Psoas muscle (tissue), 8 donors: Measurements from ENCODE around the gene SETD6. TPM values are rescaled to one million over a fixed set of nuclear protein-coding genes. Genes with fewer than 3 reads are reported as not detected.

Experiments used
- ATAC-seq, 4 donors: fragments of 200-7000 bp; cut with Tn5 transposase; one replicate each; pipeline ENCODE4 v1.9.1; 2020; ENCODE audit warnings: moderate library complexity in 3 of 4, mild to moderate bottlenecking in 2 of 4
- DNase-seq, 2 donors: peaks; one replicate each; pipeline ENCODE4 v3.0.0-alpha.2; 2020
- H3K27ac ChIP-seq: fragments of 200-600 bp; one replicate; pipeline ENCODE4 v1.8.0; 2022
- H3K27me3 ChIP-seq, 3 donors: fragments of 200-600 bp in 1 of 3; one replicate each; pipeline versions ENCODE4 v1.6.1 to v1.8.0; 2013 to 2022; ENCODE audit warnings: low read length in 2 of 3, mild to moderate bottlenecking in 2 of 3, moderate library complexity in 1 of 3; ENCODE audit not compliant: insufficient read depth in 3 of 3
- H3K36me3 ChIP-seq, 2 donors: fragments of 200-600 bp in 1 of 2; one replicate each; pipeline versions ENCODE4 v1.6.1 to v1.8.0; 2013 to 2022; ENCODE audit warnings: low read depth in 1 of 2, mild to moderate bottlenecking in 1 of 2, moderate library complexity in 1 of 2; ENCODE audit not compliant: insufficient read depth in 1 of 2
- H3K4me1 ChIP-seq: fragments of 200-600 bp; one replicate; pipeline ENCODE4 v1.8.0; 2022
- H3K4me3 ChIP-seq: fragments of 200-600 bp; one replicate; pipeline ENCODE4 v1.8.0; 2022; ENCODE audit warnings: mild to moderate bottlenecking
- H3K9me3 ChIP-seq: fragments of 200-600 bp; one replicate; pipeline ENCODE4 v1.8.0; 2022
- WGBS, 3 donors: extraction: QIAGEN DNeasy Blood & Tissue Kit; methylation state at CpG; one replicate each; pipeline versions ENCODE4 v1.1.6 to v1.1.7; 2013; 5-methylcytosine and 5-hydroxymethylcytosine counted together
- intact Hi-C, 2 donors: fragments of 100-400 bp; cut with DNase I; formaldehyde crosslinking; loops; one replicate each; pipeline versions ENCODE4 v1.11.0 to v1.14.2; 2022
- polyA plus RNA-seq, 3 donors: library from polyadenylated mRNA; stranded (reverse); fragments of 200-250 nt; gene quantifications; one replicate each; pipeline ENCODE4 v1.2.3, GENCODE V29; 2013
- total RNA-seq, 4 donors: library from RNA; stranded (reverse); fragmentation: NEBNext Ultra II Directional in 2 of 4; extraction: Animal tissue kit (Norgen Biotek cat#: 25700) in 2 of 4; gene quantifications; one replicate each; pipeline versions ENCODE4 v1.2.1 to v1.2.4, GENCODE V29; 2021 to 2023
- TF ChIP-seq, protein P1 (sequence below): fragments of 200-600 bp; IDR thresholded peaks from one replicate; pipeline ENCODE4 v1.8.0; 2022; ENCODE audit warnings: antibody characterized with exemption
- donor health status: healthy with polysubstance abuse.
- donor health status: DM: no; HTN: no; CAD: no; lungs with moderate emphysema.
- donor health status: Bipolar disorder and iron deficiency.
- donor health status: healthy.
- donor health status: DM: yes; HTN: yes; CAD: no.
- donor health status: DM: no; HTN: no; CAD: no.
- donor health status: DM: no; HTN: no; CAD: no.
- donor health status: DM: yes; HTN: yes; CAD: no.

The SETD6 gene
- total and polyA plus RNA-seq, 7 donors = 11.1 to 35.5 (median 21.0) TPM

DNA sequence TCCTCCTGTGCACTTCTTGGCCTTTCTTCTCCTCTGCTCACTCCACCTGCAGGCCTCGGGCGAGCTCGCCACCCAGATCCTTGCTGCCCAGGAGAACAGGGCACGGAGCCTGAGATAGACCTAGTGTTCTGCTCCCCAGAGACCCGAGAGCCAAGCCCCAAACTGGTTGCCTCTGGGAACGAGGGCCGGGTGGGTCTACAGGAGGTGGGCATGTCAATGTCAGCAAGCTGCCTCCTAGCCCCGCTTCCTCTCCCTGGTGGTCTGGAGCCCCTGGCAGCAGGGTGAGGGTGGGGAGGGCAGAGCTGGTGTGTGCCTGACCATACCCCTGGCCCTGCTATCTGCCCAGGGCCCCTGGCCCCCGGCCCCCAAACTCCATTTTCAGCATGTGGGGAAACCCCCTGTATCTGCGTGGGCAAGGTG lies 16.2 kb upstream of the SETD6 start:
- Histone ChIP-seq H3K9me3 (no peaks in the 10 kb centered on the region), H3K27me3 (peaks cover 0 to 20% (median 14%) of the 10 kb centered on the region in 3 donors), H3K27ac (no peak overlapping the region), H3K4me1 (no peaks in the 10 kb centered on the region), H3K36me3 (no peaks in the 10 kb centered on the region), H3K4me3 (no peak overlapping the region)
- no peak for DNase-seq
- TF ChIP-seq, protein P1, sequence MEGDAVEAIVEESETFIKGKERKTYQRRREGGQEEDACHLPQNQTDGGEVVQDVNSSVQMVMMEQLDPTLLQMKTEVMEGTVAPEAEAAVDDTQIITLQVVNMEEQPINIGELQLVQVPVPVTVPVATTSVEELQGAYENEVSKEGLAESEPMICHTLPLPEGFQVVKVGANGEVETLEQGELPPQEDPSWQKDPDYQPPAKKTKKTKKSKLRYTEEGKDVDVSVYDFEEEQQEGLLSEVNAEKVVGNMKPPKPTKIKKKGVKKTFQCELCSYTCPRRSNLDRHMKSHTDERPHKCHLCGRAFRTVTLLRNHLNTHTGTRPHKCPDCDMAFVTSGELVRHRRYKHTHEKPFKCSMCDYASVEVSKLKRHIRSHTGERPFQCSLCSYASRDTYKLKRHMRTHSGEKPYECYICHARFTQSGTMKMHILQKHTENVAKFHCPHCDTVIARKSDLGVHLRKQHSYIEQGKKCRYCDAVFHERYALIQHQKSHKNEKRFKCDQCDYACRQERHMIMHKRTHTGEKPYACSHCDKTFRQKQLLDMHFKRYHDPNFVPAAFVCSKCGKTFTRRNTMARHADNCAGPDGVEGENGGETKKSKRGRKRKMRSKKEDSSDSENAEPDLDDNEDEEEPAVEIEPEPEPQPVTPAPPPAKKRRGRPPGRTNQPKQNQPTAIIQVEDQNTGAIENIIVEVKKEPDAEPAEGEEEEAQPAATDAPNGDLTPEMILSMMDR = no peak
- intact Hi-C loops = no loop called here
- WGBS, 3 donors = 76 to 88% (median 85%) methylated on average over 9 to 10 of the region's 10 CpGs
- ATAC-seq = no peak

DNA sequence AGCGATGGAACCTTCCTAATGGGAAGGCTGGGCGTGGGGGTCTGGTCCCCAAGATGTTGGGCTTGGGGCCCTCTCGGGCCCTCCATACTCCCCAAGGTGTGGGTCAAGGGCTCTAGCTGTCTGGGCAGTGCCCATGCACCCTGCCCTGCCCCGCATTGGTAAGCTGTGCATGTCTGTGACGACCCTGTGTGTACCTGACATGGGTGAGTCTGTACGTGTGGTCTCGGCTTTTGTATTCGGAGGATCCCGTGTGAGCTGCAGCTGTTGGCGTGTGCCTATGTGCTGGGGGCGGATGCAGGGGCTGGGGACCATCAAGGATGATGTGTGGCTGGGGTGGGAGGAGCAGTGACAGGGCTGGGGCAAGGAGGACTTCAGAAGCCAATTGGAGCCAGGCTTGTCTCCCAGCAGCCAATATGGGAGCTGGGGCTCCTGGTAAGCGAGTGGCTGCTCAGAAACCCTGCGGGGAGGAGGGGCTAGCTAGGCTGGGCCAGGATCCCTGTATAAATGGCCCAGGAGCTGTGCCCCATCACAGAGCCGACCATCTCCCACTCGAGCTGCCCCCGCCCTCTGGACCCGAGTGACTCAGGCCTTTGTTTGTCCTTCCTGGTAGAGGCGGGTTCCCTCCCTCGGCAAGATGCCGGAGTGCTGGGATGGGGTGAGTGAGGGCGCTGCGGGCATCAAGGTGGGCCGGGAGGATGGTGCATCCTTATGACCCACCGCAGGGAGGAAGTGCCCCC lies 15.5 kb upstream of the SETD6 start, which contains the start of gene NDRG4:
TSS of gene NDRG4 (plus strand) at position 529 of the 737 bp plus-strand sequence. CDS start at position 635, 106 bp downstream.
- peak in 3 of 4 donors; percentile 15 to 44 (median 39) for ATAC-seq
- intact Hi-C loops = no loop called here
- TF ChIP-seq, protein P1 = no peak
- H3K27me3 ChIP-seq = peaks cover 0 to 20% (median 14%) of the 10 kb centered on the region in 3 donors
- 43 to 45% (median 43%) methylated on average over 20 to 24 of the region's 24 CpGs for WGBS, 3 donors
- no peaks in the 10 kb centered on the region for H3K36me3 ChIP-seq
- H3K9me3 ChIP-seq = no peaks in the 10 kb centered on the region
- H3K4me1 ChIP-seq = no peaks in the 10 kb centered on the region
- no peak within 1 kb of the TSS for H3K4me3 ChIP-seq
- no peak within 1 kb of the TSS for H3K27ac ChIP-seq
- DNase-seq = peak in 1 of 2 donors; percentile 36

DNA sequence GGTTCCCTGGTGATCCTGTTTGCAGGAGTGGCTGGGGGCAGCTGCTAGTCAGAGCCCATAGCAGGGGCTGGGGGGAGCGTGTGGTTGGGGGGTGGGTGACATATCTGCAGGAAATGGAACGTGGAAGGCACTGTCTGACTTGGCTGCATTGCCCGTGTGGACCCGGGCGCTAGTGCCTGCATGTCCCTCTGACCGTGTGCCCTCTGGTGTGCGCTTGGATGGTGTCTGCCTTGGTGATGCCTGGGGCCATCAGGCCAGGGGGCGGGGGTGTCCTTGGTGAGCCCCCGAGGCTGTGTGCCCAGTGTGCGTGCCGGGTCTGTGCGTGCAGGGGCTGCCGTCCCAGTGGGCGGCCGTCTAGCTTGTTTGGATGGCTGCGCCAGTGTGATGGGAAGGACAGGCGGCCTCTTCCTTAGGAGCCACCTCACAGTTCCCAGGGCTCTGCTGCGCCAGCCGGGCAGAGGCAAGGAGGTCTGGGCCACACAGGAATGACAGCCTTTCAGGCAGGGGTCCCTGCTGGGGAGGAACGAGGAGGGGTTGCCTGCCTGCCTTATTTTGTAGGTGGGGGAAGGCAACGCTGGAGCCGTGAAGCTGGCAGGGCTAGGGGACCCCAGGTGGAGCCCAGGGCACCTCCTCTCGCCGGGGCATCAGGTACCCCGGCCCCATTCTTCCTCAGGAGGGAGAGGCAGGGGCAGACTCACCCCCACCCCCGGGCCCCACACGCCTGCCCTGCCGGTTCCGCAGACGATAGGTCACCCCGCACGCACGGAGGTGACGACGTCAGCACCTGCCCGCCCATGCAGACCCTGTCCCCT lies 14.7 kb upstream of the SETD6 start:
- intact Hi-C loops = no loop called here
- peak in 1 of 2 donors; percentile 36 for DNase-seq

DNA sequence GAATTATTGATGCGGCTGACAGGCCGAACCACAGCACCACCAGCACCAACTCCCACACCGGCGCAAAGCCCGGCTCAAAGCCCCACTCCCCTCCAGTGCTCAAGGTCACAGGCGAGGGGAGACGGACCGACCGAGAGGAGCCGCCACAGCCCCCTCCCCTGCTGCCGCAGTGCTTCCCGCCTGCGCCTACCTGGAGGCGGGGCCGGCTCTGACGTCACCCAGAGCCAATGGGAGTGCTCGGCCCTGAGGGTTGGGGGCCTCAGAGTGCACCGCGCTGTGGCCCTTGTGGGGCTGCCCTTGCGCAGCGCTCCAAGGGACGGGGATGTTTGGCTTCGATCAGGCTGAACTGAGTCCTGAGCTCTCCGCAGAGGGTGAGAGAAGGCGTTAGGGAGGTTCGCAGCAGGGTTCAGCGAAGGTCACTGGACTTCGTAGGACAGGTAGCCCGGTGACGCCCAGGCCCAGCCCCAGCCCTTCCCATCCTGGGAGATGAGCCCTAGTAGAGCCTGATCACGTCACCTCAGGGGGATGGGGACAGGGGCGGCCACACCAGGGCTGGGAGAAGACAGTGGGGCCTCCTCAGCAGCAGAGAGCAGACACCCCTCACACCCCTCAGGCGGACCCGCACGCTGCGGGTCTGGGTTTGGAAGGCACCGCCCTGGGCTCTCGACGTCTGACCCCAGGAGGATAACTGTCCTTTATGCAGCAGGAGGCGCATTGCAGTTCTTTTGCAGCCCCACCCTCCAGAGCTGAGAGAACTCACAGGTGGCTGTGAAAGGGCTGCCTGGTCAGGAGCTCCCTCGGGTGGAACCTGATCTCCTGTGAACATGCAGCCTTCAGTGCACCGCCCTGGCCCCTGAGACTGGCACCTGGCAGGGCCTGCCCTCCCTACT lies 13.8 kb upstream of the SETD6 start:
- H3K9me3 ChIP-seq = no peaks in the 10 kb centered on the region
- WGBS, 3 donors = 25 to 32% (median 29%) methylated on average over 41 to 42 of the region's 42 CpGs
- ATAC-seq (peak in 2 of 4 donors; percentile 15 to 23), DNase-seq (peak in 1 of 2 donors; percentile 57)
- TF ChIP-seq, protein P1 = no peak
- H3K27ac ChIP-seq = no peak overlapping the region
- intact Hi-C loops = no loop called here
- H3K36me3 ChIP-seq = no peaks in the 10 kb centered on the region
- H3K4me1 ChIP-seq = no peaks in the 10 kb centered on the region
- peak overlapping the region; percentile 48 for H3K4me3 ChIP-seq
- peaks cover 0 to 20% (median 14%) of the 10 kb centered on the region in 3 donors for H3K27me3 ChIP-seq

More for the DNA sequence above, 14.7 kb upstream of the SETD6 start:
- Histone ChIP-seq H3K27ac (no peak overlapping the region), H3K36me3 (no peaks in the 10 kb centered on the region), H3K27me3 (peaks cover 0 to 20% (median 14%) of the 10 kb centered on the region in 3 donors), H3K4me3 (peak overlapping the region; percentile 48), H3K4me1 (no peaks in the 10 kb centered on the region), H3K9me3 (no peaks in the 10 kb centered on the region)
- TF ChIP-seq, protein P1 = no peak
- ATAC-seq = peak in 1 of 4 donors; percentile 9
- 17 to 30% (median 26%) methylated on average over 33 to 36 of the region's 36 CpGs for WGBS, 3 donors
